T-helper 1 cell treated with Interleukin-12 subunit alpha and Interleukin-12 subunit beta and Interleukin-4 antibody, amounts not matched to agents 30 μg/mL and 1 μg/mL, for 36 hours (primary cell): ENCODE results near the gene ANKRD31.
"Not testable (repeated sequence)": the region's sequence is repeated elsewhere in the genome, so short reads cannot be mapped to it uniquely, and the experiment has no call there.

Experiments
- H3K27ac Mint-ChIP-seq: one replicate; pipeline ENCODE4 v1.8.0; 2021; ENCODE audit warnings: mild to moderate bottlenecking, mixed read lengths
- H3K27me3 Mint-ChIP-seq: one replicate; pipeline ENCODE4 v1.8.0; 2021; ENCODE audit warnings: low read depth, mixed read lengths
- H3K36me3 Mint-ChIP-seq: one replicate; pipeline ENCODE4 v1.8.0; 2021; ENCODE audit warnings: low read depth, mixed read lengths
- H3K4me1 Mint-ChIP-seq: one replicate; pipeline ENCODE4 v1.8.0; 2021; ENCODE audit warnings: low read depth, mixed read lengths
- H3K4me3 Mint-ChIP-seq: one replicate; pipeline ENCODE4 v1.8.0; 2021; ENCODE audit warnings: mild to moderate bottlenecking, moderate library complexity, mixed read lengths
- H3K9me3 Mint-ChIP-seq: one replicate; pipeline ENCODE4 v1.8.0; 2021; ENCODE audit warnings: mixed read lengths

Gene ANKRD31, protein sequence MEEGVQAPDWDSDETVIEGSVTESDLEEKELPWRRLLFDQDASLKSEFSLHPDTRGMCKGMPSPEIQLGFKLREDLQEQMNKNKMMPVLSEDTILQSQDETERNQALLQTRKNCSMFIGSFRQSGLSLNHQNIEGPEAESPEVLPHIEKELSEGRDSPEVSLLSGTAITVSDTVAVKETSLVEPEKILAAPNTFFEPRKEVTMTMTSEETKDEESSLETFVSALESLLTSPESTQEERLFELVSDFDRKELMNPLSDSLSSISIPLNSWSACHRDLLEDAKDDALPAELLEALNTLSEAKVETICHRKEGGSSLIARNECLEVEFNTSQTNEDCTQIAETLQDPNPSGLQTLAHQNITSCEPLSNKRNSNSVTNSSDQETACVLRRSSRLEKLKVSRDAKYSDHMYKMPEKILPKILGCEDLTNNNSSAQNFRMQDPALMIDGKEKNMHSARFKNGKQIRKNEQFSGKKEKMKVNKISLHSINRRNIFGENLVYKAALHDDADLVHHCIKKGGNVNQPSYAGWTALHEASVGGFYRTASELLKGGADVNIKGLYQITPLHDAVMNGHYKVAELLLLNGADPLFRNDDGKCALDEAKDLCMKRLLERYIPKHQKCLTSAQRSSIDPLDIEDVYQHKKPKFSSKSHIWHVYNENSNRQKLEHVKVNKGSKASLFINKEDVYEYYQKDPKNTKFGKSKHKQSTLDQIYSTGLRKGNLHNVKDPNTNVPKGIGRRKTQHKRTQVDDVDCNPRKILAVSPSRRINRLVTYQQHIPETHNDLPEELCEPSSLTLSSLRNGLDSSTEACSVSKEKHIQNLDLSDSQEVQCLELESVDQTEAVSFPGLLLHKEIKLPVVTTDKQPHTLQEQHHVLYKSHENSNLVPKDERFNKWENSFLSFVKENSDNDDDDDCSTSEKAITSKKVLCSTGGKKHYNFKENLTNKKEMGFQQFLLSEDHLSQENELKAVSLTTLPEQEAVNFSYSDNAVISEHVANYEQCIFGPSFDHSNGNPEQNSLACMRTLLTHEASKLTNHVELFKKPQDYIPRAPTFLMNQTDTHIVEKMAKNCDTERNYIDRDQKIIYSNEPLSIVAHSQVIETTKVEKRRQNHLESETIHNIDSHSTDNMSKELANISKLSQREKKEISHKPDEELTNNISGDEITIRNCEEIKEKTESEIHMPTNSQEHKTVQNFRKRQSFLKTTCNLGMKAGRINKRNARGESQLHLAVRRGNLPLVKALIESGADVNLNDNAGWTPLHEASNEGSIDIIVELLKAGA (N-terminal part only)

DNA sequence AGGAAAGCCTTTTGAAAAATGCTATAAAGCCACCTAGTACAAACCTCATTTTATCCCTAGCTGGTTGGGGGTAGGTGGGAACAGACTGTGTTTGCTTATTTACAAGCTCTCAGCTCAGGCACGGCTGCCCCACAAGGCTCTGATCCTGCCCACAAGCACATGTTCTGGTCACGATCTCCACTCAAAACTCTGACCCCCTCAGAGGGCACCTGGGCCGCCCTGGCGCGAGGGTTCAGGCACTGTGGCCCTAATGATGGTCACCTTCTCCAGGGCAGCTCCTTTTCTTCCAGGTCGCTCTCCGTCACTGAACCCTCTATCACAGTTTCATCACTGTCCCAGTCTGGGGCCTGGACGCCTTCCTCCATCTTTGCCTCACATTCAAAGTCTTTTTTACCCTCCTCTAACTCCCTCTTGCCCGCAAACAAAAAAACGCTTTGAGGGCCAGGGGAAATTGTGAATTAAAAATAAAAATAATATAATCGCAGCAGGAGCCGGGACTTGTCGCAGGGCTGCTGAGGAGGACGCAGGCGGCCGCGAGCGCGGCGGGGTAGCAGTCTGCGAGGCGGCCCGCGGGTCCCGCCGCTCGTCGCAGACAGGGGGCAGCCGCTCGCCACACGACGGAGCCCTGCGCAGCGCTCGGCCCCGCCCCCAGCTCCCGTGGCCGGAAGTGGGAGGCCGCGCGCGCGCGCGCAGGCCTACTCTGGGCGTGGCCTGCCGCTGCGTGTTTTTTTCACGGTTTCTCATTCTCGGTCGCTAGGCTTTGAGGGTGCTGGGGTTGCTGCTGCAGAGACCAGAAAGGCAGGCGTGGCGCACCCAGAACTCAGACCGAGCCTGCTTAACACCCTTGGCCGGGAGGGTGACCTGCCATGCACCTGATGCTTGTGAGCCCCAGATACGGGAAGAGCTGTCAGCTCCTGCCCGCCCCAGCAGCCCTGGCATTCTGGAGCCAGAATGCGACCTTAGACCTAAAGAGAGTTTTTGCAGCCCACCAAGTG lies at the start of gene ANKRD31:
TSS of gene ANKRD31 (minus strand) at position 557 of the 995 bp plus-strand sequence. CDS start at position 365, 192 bp downstream.
- no peaks in the 10 kb centered on the region for H3K36me3 Mint-ChIP-seq
- peaks cover 9% of the 10 kb centered on the region for H3K4me1 Mint-ChIP-seq
- H3K27ac Mint-ChIP-seq: peak within 1 kb of the TSS; percentile 87
- H3K9me3 Mint-ChIP-seq: no peaks in the 10 kb centered on the region
- H3K27me3 Mint-ChIP-seq: no peaks in the 10 kb centered on the region
- H3K4me3 Mint-ChIP-seq: peak within 1 kb of the TSS; percentile 90

DNA sequence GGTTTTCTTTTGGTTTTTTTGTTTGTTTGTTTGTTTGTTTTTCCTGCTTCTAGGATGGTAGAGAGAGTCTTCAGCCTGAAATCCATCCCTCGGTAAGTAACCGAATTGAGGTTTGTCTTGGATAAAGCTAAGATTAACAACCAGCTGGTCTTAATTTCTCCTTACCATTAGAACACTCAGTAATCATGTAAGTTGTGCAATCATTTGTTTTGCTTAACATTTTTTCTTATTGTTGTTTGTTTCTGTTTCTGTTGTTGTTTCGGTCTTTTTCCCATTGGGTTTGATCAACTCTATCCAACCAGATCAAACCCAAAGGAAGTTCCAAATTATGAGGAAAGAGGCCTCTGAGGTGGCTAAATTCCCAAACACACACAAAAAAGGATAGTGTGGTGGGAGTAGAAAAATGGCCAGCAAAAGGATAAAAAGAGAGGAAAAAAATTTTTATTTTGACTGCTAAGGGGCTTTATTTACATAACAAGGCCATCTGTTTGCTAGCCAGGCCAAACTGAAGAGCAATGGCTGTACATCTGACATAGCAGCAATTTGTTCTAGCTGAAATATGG lies 49.6 kb upstream of the ANKRD31 start:
- Mint-ChIP-seq H3K4me1 (no peaks in the 10 kb centered on the region), H3K36me3 (no peaks in the 10 kb centered on the region), H3K27me3 (peaks cover 10% of the 10 kb centered on the region), H3K9me3 (no peaks in the 10 kb centered on the region), H3K27ac (no peak overlapping the region), H3K4me3 (no peak overlapping the region)

DNA sequence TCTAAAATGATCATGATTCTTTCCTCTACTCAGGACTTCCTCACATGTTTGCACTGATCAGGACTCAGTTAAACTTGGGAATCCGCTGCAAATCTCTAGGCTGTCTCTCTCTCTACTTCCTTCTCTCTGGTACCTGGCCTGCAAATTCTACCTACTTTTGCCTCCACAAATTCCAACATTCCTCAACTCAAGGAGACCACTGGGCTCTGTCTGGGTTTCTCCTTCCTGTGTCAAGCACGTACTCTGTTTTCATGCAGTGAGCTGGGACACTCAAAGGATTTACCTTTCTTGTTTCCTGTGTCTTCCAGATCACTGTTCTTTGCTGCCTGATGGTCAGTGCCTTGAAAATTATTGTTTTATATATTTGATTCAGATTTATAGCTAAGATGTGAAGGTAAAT lies 45.9 kb upstream of the ANKRD31 start:
- Mint-ChIP-seq H3K4me3 (no peak overlapping the region), H3K27me3 (no peaks in the 10 kb centered on the region), H3K27ac (no peak overlapping the region), H3K9me3 (no peaks in the 10 kb centered on the region), H3K36me3 (no peaks in the 10 kb centered on the region), H3K4me1 (no peaks in the 10 kb centered on the region)

DNA sequence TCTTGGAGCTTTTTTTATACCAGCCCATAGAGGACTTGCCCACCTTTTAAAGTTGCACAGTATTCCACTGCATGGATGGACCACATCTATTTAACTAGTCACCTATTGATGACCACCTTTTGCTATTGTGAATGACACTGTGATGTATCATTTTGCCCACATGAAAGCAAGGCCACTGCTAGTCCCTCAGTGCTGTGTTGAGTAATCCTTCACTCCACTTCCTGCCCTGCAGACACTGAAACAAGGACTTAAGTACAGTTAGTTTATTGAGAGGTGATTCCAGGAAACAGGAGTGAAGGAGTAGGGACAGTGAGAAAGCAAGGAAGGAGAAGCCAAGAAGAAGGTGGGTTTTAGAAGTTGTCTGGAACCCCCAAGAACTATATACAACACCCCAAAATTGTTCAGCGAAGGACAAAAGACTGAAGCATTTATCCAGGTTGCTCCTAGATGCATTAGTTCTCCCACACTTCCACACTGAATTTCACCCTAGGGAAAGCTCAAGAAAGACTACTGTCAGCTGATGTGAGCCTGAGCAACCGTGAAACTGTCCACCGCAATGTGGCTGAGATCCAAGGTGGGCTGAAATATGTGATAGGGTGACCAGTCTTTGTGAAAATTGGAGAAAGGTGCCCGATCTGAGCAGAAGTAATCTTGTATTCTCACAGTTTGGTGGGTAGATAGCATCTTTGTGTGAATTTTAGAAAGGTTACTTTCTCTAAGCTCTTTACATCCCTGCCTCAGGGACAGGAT lies 45.2 kb upstream of the ANKRD31 start:
- Mint-ChIP-seq H3K36me3 (no peaks in the 10 kb centered on the region), H3K9me3 (no peaks in the 10 kb centered on the region), H3K27me3 (no peaks in the 10 kb centered on the region), H3K4me1 (no peaks in the 10 kb centered on the region), H3K4me3 (no peak overlapping the region), H3K27ac (no peak overlapping the region)

DNA sequence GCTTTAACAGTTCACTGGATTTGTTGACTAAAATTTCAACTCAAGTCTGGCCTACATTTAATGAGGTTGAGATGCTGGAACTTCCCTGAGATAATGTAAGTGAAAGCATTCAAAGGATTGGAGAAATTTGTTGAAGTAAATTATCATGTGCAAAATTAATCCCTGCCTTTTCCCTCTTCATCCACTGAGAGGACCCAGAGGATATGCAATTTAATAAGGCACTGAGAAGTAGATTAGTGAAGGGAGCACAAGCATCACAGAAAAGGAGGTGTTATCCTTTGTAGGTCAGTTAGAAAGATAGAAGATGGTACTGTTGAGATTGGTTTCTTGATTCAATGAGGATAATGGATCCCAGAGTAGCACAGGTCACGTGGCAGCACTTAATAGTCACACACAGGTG lies 42.6 kb upstream of the ANKRD31 start:
- H3K4me1 Mint-ChIP-seq: no peaks in the 10 kb centered on the region
- no peaks in the 10 kb centered on the region for H3K27me3 Mint-ChIP-seq

DNA sequence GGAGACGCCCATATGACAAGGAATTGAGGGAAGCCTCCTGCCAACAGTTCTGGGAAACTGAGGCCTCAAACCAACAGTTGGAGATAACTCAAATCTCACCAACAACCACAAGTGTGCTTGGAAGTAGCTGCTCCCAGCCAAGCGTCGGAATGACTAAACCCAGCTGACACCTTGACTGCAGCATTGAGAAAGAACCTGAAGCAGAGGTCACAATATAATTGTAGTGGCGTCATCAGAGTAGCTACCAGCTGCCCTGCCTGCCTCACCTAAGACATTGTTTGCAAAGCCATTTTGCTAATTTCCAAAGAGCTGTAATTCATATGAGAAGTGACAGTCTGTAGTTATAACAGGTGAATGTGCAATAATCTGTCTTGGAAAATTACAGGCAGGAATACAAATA lies 40.8 kb upstream of the ANKRD31 start:
- no peak overlapping the region for H3K27ac Mint-ChIP-seq
- H3K4me3 Mint-ChIP-seq: no peak overlapping the region
- no peaks in the 10 kb centered on the region for H3K36me3 Mint-ChIP-seq
- no peaks in the 10 kb centered on the region for H3K27me3 Mint-ChIP-seq
- peaks cover 3% of the 10 kb centered on the region for H3K9me3 Mint-ChIP-seq
- H3K4me1 Mint-ChIP-seq: no peaks in the 10 kb centered on the region

More for the DNA sequence above, 42.6 kb upstream of the ANKRD31 start:
- Mint-ChIP-seq H3K4me3 (no peak overlapping the region), H3K36me3 (no peaks in the 10 kb centered on the region), H3K9me3 (no peaks in the 10 kb centered on the region), H3K27ac (no peak overlapping the region)

DNA sequence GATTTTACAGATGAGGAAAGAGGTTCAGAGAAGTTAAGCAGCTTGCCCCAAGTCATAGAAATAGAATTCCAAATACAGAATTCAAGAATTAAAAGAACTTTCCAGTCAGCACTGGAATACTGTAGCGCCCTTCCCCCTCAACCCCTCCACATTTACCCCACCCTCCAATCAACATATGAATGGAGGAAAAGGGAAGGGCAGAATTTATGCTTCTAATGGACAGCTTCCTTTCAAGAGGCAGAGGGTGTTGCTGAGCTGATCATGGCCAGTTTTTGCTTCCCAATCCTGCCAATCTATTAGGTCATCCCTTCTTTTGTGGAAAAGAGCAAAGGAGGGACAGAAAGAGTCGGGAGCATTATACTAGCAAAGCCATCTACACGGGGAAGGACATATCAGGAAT lies 39.1 kb upstream of the ANKRD31 start:
- H3K27ac Mint-ChIP-seq: no peak overlapping the region
- no peaks in the 10 kb centered on the region for H3K4me1 Mint-ChIP-seq
- no peak overlapping the region for H3K4me3 Mint-ChIP-seq

DNA sequence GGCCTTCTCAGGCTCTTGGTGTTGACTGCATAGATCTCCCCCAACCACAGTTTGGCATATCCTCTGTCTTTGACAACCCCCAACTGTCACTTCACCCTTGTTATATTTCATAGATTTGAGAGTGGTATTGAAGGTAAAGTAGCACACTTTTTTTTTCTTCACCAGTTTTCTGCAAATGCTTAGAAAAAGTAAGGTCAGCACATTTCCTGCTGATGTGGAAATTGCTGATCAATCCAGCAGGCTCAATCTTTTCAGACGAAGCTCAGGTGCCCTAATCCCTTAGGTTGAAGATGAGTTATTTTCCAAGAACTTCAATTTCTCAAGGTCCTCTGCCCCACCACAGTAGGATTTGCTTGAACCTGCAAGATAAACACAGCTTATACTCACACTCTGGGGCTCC lies 38.5 kb upstream of the ANKRD31 start:
- peaks cover 3% of the 10 kb centered on the region for H3K9me3 Mint-ChIP-seq
- no peaks in the 10 kb centered on the region for H3K27me3 Mint-ChIP-seq
- no peaks in the 10 kb centered on the region for H3K4me1 Mint-ChIP-seq
- no peaks in the 10 kb centered on the region for H3K36me3 Mint-ChIP-seq
- H3K4me3 Mint-ChIP-seq: no peak overlapping the region
- no peak overlapping the region for H3K27ac Mint-ChIP-seq

More for the DNA sequence above, 39.1 kb upstream of the ANKRD31 start:
- Mint-ChIP-seq H3K9me3 (peaks cover 3% of the 10 kb centered on the region), H3K36me3 (no peaks in the 10 kb centered on the region), H3K27me3 (no peaks in the 10 kb centered on the region)

DNA sequence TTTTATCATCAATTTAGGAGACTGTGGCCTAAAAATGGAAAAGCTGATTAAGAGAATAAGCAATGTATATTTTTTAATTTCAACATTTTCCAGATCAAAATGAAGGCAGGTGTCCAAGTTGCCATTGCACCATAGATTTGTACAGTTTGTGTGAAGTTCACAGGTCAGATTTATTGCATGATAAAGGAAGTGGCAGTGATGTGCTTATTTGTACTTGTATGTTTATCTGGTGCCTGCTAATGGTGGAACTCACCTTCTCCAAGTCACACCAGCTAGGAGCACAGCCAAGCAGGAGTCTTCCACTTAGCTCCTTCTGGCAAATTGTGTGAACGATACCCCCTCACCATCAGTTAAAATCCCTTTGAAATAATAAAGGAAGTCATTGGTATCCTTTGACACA lies 37.8 kb upstream of the ANKRD31 start:
- Mint-ChIP-seq H3K36me3 (no peaks in the 10 kb centered on the region), H3K27me3 (no peaks in the 10 kb centered on the region), H3K27ac (no peak overlapping the region), H3K4me3 (no peak overlapping the region), H3K4me1 (no peaks in the 10 kb centered on the region), H3K9me3 (peaks cover 3% of the 10 kb centered on the region)

DNA sequence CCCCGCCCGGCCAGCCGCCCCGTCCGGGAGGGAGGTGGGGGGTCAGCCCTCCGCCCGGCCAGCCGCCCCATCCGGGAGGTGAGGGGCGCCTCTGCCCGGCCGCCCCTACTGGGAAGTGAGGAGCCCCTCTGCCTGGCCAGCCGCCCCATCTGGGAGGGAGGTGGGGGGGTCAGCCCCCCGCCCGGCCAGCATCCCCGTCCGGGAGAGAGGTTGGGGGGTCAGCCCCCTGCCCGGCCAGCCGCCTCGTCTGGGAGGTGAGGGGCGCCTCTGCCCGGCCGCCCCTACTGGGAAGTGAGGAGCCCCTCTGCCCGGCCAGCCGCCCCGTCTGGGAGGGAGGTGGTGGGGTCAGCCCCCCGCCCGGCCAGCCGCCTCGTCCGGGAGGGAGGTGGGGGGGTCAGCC lies 33.9 kb upstream of the ANKRD31 start:
- H3K27ac Mint-ChIP-seq, H3K4me1 Mint-ChIP-seq, H3K9me3 Mint-ChIP-seq, H3K36me3 Mint-ChIP-seq, H3K4me3 Mint-ChIP-seq, H3K27me3 Mint-ChIP-seq: not testable (repeated sequence)

DNA sequence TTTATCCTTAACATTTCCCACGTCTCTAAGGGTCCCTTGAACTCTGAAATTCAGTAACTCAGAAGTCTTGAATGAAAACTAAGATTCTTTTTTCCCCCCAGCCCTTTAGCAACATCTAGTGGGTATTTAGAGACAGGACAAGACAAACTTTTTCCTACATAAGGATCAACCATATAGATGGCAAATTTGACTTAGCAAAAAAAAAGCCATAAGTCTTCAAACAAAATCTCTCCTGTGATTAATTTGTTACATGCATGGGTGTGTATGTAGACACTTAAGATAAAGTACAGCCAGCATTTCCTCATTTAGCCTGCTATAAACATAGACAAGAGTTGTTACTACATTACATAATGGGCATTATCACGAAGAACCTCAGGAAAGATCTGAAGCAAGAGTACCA lies 29.1 kb upstream of the ANKRD31 start:
- H3K27me3 Mint-ChIP-seq: peaks cover 7% of the 10 kb centered on the region
- H3K4me1 Mint-ChIP-seq: no peaks in the 10 kb centered on the region
- H3K36me3 Mint-ChIP-seq: peaks cover 2% of the 10 kb centered on the region
- no peaks in the 10 kb centered on the region for H3K9me3 Mint-ChIP-seq
- no peak overlapping the region for H3K27ac Mint-ChIP-seq
- H3K4me3 Mint-ChIP-seq: no peak overlapping the region

DNA sequence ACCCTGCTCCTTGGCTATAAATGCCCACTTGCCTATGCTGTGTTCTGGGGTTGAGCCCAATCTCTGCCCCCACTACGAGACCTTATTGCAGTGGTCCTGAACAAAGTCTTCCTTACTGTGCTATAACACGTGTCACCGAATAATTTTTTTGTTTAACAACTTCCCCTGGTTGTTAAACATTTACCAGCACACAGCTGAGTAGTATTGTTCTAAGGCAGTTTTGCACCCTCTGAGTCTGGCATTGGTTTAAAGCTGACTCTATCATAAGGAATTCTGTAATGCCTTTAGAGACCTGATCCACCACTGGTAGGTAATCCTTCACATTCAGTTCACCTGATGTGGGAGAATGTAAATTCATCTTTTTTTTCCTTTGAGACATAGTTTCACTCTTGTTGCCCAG lies 25.6 kb upstream of the ANKRD31 start:
- no peaks in the 10 kb centered on the region for H3K36me3 Mint-ChIP-seq
- no peak overlapping the region for H3K4me3 Mint-ChIP-seq
- no peak overlapping the region for H3K27ac Mint-ChIP-seq
- H3K27me3 Mint-ChIP-seq: peaks cover 21% of the 10 kb centered on the region
- H3K9me3 Mint-ChIP-seq: no peaks in the 10 kb centered on the region
- H3K4me1 Mint-ChIP-seq: no peaks in the 10 kb centered on the region

DNA sequence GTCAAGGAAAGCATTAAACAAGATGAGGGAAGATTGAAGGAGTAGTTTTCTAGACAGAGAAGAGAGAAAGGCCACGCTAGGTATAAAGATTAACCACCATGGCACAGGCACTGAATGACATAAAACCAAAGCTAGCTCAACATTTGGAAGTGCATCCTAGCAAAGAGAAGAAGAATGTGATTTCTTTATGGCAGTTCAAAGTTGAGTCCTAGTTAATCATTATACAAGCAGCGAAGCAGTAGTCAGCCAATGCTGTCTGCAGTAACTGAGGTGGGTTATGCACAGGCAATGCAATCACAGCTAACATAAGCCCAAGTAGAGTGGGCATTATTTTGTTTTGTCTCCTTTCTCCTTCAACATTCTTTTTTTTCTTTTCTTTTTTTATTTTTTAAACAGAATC lies 24.0 kb upstream of the ANKRD31 start:
- Mint-ChIP-seq H3K4me3 (no peak overlapping the region), H3K4me1 (no peaks in the 10 kb centered on the region), H3K27me3 (peaks cover 26% of the 10 kb centered on the region), H3K9me3 (peaks cover 8% of the 10 kb centered on the region), H3K36me3 (no peaks in the 10 kb centered on the region), H3K27ac (no peak overlapping the region)
